Measurements from ENCODE around the gene TIGD4. TPM values are rescaled to one million over a fixed set of nuclear protein-coding genes. Genes with fewer than 3 reads are reported as not detected.

Gene TIGD4
- 3.3 TPM for total RNA-seq

- no peak for FAIRE-seq
Observed at GRCh38 chr4:152779513-152780266, at the start of gene TIGD4, which contains the start of gene ARFIP1. Gene TIGD4 (minus strand): TSS chr4:152779730. CDS start chr4:152771004, 8,726 bp downstream. Gene ARFIP1 (plus strand): TSS chr4:152779954. CDS start chr4:152829634, 49,680 bp downstream.

DNA sequence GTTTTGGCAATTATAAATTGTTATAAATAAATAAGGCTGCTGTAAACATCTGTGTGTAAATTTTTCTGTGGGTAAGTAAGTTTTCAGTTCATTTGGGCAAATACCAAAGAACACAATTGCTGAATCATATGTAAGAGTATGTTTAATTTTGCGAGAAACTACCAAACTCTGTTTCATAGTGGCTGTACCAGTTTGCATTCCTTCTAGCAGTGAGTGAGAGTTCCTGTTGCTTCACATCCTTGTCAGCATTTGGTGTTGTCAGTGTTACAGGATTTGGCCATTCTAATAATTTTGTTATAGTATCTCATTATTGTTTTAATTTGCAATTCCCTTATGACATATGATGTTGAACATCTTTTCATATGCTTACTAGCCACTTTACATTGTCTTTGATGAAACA is 48.6 kb upstream of the TIGD4 start:
- FAIRE-seq (no peak), DNase-seq (ENCODE audit: low spot score in 2 of 2) (no peak)

More at GRCh38 chr4:152779513-152780266, at the start of gene TIGD4, which contains the start of gene ARFIP1:
- DNase-seq (ENCODE audit: low spot score in 2 of 2) = peak; percentile 81 to 90

- DNase-seq (ENCODE audit: low spot score in 2 of 2) = no peak
- no peak for FAIRE-seq
Observed at GRCh38 chr4:152825336-152825735, 45.8 kb upstream of the TIGD4 start.

DNA sequence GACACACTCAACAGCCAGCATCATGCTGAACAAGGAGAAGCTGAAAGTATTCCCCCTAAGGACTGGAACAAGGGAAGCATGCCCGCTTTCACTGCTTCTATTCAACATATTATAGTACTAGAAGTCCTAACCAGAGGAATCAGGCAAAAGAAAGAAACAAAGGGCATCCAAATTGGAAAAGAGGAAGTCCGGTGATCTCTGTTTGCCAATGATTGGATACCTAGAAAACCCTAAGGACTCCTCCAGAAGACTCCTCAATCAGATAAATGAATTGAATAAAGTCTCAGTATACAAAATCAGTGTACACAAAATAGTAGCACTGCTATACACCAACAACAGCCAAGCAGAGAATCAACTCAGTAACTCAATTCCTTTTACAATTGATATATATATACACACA is 45.0 kb upstream of the TIGD4 start:
- DNase-seq (ENCODE audit: low spot score in 2 of 2) (no peak), FAIRE-seq (no peak)

- no peak for DNase-seq (ENCODE audit: low spot score in 2 of 2)
- FAIRE-seq = no peak
Observed at GRCh38 chr4:152822323-152822722, 42.8 kb upstream of the TIGD4 start.

GRCh38 chr4:152820073-152820472 is 40.5 kb upstream of the TIGD4 start:
- FAIRE-seq (no peak), DNase-seq (ENCODE audit: low spot score in 2 of 2) (no peak)

- no peak for DNase-seq (ENCODE audit: low spot score in 2 of 2)
- FAIRE-seq = no peak
Observed at GRCh38 chr4:152819026-152819645, 39.6 kb upstream of the TIGD4 start.

GRCh38 chr4:152817331-152817730 is 37.8 kb upstream of the TIGD4 start:
- FAIRE-seq = no peak
- DNase-seq (ENCODE audit: low spot score in 2 of 2) = no peak

DNA sequence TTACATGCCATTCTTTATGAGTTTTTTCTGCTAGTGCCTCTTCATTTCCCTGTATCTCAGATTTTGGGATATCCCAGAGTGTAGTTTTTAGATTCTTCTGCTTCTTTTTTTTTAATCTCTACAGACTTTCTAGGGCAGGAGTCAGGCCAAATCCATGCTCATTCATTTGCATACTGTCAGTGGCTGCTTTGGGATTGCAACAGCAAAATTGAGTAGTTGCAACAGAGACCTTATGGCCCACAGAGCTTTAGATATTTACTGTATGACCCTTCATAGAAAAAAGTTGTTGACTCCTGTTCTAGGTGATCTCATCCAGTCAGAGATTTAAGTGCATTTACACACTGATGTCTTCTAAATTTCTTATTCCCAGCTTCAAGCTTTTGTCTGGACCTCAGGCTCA is 35.5 kb upstream of the TIGD4 start:
- DNase-seq (ENCODE audit: low spot score in 2 of 2) (no peak), FAIRE-seq (no peak)

DNA sequence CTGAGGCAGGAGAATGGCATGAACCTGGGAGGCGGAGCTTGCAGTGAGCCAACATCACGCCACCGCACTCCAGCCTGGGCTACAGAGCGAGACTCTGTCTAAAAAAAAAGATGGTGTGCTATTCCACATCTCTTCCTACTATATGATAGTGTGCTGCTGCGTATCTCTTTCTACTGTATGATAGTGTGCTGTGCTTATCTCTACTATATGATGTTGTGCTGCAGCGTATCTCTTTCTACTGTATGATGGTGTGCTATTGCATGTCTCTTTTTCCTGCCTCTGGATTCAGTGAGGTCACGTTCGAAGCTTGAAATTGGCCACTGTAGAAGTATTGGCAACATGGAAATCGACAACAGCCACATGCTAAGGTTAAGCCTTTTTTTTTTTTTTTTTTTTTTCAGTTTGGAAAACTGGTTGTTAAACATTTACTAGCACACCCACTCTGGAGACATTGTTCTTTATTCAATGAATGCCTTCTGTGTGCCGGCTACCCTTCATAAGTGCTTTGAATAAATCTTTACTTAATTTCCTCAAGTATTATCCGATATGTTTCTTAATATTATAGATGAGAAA is 31.3 kb upstream of the TIGD4 start:
- FAIRE-seq = no peak

DNA sequence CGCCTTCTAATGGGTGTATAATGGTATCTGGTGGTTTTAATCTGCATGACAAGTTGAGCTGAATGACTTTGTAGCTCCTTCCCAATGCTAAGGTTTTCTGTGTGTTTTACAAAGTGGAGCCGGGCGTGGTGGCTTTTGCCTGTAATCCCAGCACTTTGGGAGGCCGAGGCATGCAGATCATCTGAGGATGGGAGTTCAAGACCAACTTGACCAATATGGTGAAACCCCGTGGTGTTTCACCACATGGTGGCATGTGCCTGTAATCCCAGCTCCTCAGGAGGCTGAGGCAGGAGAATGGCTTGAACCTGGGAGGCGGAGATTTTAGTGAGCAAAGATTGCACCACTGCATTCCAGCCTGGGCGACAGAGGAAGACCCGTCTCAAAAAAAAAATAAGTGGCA is 29.1 kb upstream of the TIGD4 start:
- DNase-seq (ENCODE audit: low spot score in 2 of 2) (no peak), FAIRE-seq (no peak)

More for the DNA sequence above, 31.3 kb upstream of the TIGD4 start:
- DNase-seq (ENCODE audit: low spot score in 2 of 2) = no peak

DNA sequence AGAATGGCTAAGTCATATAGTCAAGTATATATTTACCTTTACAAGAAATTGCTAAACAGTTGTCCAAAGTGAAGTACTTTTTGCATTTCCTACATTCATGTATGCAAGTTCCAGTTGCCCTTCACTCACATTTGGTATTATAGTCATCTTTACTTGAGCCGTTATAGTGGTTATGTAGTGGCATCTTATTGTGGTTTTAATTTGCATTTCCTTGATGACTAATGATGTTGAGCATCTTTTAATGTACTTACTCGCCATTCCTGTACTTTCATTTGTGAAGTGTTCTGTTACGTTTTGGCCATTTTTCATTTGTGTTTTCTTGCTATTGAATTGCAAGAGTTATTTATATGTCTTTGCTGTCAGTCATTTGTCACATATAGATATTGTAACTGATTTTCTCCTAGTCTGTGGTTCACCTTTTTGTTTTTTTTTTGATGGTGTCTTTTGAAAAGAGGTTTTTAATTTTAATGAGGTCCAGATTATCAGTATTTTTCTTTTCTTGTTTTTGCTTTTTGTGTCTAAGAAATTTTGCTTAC is 27.8 kb upstream of the TIGD4 start:
- no peak for DNase-seq (ENCODE audit: low spot score in 2 of 2)
- no peak for FAIRE-seq

GRCh38 chr4:152806501-152807125 is 27.1 kb upstream of the TIGD4 start:
- no peak for DNase-seq (ENCODE audit: low spot score in 2 of 2)
- no peak for FAIRE-seq

- FAIRE-seq = no peak
- no peak for DNase-seq (ENCODE audit: low spot score in 2 of 2)
Observed at GRCh38 chr4:152805818-152806217, 26.3 kb upstream of the TIGD4 start.

GRCh38 chr4:152805071-152805650 is 25.6 kb upstream of the TIGD4 start:
- DNase-seq (ENCODE audit: low spot score in 2 of 2) (no peak), FAIRE-seq (no peak)

GRCh38 chr4:152803541-152803940 is 24.0 kb upstream of the TIGD4 start:
- FAIRE-seq (no peak), DNase-seq (ENCODE audit: low spot score in 2 of 2) (no peak)

- FAIRE-seq (no peak), DNase-seq (ENCODE audit: low spot score in 2 of 2) (no peak)
Observed at GRCh38 chr4:152795891-152796290, 16.4 kb upstream of the TIGD4 start.

- FAIRE-seq (no peak), DNase-seq (ENCODE audit: low spot score in 2 of 2) (no peak)
Observed at GRCh38 chr4:152786627-152787026, 7.1 kb upstream of the TIGD4 start.

GRCh38 chr4:152785639-152786615 is 6.4 kb upstream of the TIGD4 start:
- DNase-seq (ENCODE audit: low spot score in 2 of 2) = no peak
- no peak for FAIRE-seq
